NCI-H748 (cell line): ENCODE results near the gene VSX2.
"Not testable (repeated sequence)": the region's sequence is repeated elsewhere in the genome, so short reads cannot be mapped to it uniquely, and the experiment has no call there.

Source experiments
- DNase-seq: peaks from one replicate; lab custom pipeline; 2025; ENCODE audit not compliant: unreplicated experiment; lab: John Stamatoyannopoulos, UW

Gene VSX2

GRCh38 chr14:74258764-74259035 is 19.5 kb downstream of the VSX2 start:
- DNase-seq, result no peak

DNA sequence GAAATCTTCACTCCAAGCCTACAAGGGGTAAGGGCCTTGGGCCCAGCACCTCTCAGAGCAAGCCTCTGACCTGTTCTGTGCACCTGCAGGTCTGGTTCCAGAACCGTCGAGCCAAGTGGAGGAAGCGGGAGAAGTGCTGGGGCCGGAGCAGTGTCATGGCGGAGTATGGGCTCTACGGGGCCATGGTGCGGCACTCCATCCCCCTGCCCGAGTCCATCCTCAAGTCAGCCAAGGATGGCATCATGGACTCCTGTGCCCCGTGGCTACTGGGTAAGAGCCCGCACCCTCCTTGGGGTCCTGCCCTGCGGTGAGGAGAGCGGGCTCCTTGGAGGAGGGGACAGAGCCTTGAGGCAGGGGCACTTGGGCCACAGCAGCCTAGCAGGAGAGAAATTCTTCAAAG is 20.3 kb downstream of the VSX2 start:
- DNase-seq, result no peak

GRCh38 chr14:74260525-74261233 is 21.4 kb downstream of the VSX2 start:
- DNase-seq, result no peak

GRCh38 chr14:74261288-74261687 is 22.0 kb downstream of the VSX2 start:
- DNase-seq, result no peak

- no peak for DNase-seq
Observed at GRCh38 chr14:74262076-74262475, 22.8 kb downstream of the VSX2 start.

DNA sequence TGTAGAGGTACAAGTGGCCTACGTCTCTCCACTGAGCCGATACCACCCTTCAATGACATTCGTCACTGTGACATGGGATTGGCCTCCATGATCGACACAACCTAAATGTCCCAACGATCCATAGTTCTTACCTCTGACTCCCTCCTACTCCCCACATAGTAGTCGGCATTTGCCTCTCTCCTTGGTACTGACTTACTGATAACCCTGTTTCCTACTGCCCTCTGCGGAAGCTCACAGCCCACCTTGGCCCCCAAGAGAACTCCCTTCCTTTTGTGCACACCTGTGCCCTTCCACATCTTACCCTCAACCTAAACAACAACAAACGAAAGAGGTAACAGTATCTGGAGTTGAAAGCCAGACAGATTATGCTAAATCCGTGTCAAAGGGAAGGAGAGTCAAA is 23.9 kb downstream of the VSX2 start:
- DNase-seq, result no peak

DNA sequence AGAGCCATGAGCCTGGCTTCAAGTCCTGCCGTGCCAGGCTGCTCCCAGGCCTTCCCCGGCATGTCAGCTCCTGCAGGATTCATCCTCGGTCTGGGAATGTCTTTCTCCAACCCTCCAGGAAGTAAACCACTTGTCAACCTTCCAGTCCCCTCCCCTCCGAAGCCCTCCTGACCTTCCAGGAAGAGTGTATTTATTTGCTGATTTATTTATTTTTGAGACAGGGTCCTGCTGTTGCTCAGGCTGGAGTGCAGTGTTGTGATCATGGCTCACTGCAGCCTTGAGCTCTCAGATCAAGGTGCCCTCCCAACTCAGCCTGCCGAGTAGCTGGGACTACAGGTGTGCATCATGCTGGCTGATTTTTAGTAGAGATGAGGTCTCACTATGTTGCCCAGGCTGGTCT is 24.7 kb downstream of the VSX2 start:
- no peak for DNase-seq

DNA sequence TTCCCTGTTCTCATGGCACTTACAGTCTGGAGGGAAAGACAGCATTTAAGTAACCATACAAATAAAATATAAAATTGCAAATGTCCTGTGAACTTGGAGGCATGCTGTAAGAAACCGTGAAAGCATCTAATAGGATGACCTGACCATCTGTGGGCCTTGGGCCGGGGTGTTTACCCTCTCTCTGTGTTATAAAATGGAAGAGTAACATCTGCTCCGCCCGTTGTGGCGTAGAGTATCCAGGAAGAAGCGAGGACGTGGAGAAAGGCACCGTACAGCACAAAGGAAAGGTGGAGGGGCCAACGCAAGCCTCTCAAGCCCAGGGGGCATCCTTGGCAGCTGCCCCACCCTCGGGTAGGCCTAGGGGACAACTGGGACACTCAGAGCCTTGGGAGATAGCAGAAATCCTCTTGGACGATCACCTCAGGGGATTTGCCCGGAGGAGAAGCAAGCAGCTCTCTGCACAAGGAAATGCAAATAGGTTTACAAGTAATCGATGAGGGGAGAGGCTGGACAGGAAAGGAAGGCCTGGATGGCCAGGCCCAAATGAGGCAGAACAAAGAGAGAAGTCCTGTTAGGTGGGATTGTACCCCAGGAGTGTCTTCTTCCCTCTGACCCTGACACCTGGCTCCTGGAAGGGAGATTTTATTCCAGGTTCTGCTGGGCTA is 26.2 kb downstream of the VSX2 start:
- DNase-seq, result no peak

DNA sequence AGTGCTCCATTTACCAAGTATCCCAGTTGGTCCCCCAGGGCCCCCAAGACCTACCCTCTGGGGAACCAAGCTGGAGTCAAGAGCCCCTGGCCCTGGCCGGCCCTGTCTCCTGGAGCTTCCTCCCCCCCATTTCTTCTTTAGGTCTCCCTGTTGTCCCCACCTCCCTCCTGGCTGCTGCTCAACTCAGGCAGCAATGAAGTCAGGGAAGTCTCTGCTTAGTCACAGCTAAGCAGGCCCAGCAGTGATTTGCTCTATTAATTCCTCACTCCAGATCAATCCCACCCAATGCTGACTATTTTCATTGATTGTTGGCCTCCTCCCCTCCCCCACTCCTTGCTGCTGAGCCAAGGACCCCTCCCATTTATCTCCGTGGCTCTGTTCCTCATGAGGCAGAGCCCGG is 28.3 kb downstream of the VSX2 start:
- no peak for DNase-seq

GRCh38 chr14:74270382-74271177 is 31.3 kb downstream of the VSX2 start:
- not testable (repeated sequence) for DNase-seq

- DNase-seq, result no peak
Observed at GRCh38 chr14:74271365-74271764, 32.1 kb downstream of the VSX2 start.

DNA sequence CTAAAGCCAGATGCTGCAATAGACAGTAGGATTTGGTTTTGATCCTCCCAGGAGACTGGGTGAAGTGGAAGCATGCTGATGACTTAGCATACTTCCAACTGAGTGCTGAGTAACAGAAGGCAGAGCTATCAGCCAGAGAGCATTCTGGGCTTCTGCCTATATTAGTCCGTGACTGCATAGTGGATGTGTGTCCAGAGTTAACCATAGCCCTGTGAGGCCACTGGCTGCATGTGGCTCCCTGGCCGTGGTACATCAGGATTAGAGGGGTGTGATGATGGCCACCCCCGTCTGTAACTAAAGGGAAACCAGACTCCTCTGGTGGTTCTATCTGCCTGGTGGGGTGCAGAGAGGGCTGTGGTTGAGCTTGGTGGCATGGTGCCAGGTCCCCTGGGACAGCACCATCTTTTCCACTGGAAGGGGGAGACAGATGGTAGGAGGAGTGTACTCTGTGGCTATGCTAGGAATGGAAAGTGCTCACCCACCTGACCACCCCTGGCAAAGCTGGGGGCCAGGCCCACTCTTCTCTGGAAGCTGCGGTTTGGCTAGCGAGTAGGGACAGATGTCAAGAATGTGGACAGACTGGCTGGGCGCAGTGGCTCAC is 36.1 kb downstream of the VSX2 start:
- no peak for DNase-seq

DNA sequence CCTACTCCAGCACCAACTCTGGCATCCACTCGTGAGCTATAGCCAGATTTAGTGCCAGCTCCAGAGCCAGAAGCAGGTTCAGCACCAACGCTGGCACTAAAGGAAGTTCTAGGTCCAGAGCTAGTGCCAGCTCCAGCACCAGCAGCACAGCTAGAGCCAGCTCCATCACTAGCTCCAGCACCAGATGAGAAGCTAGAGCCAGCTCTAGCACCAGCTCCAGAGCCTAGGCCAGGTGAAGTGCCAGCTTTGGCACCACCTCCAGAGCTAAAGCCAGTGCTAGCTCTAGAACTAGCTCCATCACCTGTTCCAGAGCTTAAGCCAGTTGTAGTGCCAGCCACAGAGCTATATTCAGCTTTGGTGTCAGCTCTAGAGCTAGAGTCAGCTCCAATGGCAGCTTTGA is 38.8 kb downstream of the VSX2 start:
- no peak for DNase-seq

DNA sequence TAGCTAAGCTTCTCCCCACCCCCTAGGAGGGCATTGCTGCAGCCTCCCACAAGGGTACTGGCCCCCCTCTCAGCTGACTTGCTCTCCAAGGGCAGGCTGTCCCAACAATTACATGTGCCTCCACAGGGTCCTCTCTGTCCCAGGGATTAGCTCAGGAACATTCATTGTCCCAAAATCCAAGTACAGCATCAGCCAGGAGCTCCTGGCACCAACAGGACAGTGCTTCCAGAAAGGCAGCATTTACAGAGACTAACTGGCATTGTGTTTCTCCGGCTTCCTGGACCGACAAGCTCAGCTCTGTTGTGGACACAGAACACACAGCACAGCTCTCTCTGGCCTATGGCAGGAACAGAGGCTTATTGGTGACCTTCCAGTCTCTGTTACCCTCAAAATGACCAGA is 41.8 kb downstream of the VSX2 start:
- no peak for DNase-seq

DNA sequence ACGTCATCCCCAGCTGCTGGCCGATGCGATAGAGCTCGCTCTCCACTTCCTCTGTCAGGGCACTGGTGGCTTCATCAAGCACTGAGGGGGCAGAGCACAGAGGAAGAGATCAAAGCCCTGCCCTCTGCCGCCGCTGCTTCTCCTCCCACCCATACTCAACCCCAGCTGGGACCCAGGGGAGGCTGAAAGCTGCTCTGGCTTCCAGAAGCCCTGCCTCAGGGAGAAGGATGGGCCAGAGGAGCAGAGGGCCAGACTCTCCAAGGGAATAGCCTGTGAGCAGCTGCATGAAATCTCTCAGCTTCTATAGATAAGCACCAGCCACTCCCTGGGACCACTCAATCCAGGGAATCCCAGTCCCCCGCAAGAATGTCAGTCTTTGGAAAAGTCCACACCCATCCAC is 47.5 kb downstream of the VSX2 start:
- no peak for DNase-seq

DNA sequence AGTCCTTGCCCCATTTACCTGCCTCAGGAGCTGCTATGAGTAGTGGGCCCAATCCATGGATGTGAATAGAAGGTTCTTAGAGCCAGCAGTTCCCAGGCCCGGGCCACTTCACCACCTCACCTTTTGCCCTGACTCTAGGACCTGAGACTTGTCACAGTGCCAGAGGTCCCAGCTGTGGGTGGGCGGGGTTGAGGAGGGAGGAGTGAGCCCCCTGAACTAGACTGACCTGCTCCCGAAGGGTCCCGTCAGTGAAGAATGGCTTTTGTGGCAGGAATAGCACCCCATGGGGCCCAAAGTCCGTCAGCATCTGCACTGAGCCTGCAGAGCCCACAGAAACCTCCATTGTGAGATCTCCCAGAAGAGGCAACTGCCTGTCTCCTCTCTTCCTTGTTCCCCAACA is 50.6 kb downstream of the VSX2 start:
- no peak for DNase-seq

- DNase-seq, result peak; percentile 14
Observed at GRCh38 chr14:74290415-74290814, 51.2 kb downstream of the VSX2 start.

GRCh38 chr14:74292061-74292460 is 52.8 kb downstream of the VSX2 start:
- DNase-seq, result no peak

- no peak for DNase-seq
Observed at GRCh38 chr14:74293606-74294005, 54.4 kb downstream of the VSX2 start.

GRCh38 chr14:74296037-74296467 is 56.8 kb downstream of the VSX2 start:
- DNase-seq, result no peak

DNA sequence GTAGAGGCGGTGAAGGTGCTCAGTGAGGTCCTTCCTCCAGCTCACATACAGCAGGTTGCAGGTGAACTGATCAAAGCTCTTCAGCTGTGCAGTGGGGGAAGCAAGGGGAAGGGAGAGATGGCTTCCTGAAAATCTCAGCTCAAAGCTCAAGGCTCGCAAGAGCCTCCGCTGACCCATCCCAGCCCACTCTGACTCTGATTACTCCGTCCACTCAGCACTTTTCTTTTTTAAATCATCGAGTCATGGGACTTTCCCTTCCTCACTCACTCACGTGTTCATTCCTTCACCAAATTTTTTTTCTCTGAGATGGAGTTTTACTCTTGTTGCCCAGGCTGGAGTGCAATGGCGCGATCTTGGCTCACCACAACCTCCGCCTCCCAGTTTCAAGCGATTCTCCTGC is 58.7 kb downstream of the VSX2 start:
- DNase-seq, result no peak

GRCh38 chr14:74299061-74299545 is 59.9 kb downstream of the VSX2 start:
- DNase-seq, result no peak
